ENCODE results near the gene NTM.

- no peak for TF ChIP-seq NFRKB (IDR thresholded peaks at IDR 0.05)
- no peak for TF ChIP-seq ARNT (IDR thresholded peaks at IDR 0.05)
- no peak for TF ChIP-seq BHLHE40 (IDR thresholded peaks at IDR 0.05; ENCODE audit: borderline replicate concordance)
- no peak for TF ChIP-seq FOXM1 (IDR thresholded peaks at IDR 0.05; ENCODE audit: borderline replicate concordance)
- no peak for TF ChIP-seq FOXK2 (IDR thresholded peaks at IDR 0.05)
- no peak for TF ChIP-seq CTBP1 (IDR thresholded peaks at IDR 0.05; ENCODE audit: borderline replicate concordance)
- TF ChIP-seq SP1 (IDR thresholded peaks at IDR 0.05), result no peak
- TF ChIP-seq FOXA1 (IDR thresholded peaks at IDR 0.05), result no peak
- TF ChIP-seq ELF4 (IDR thresholded peaks at IDR 0.05), result no peak
- TF ChIP-seq LEF1 (IDR thresholded peaks at IDR 0.05; ENCODE audit: borderline replicate concordance), result no peak
- no peak for TF ChIP-seq PKNOX1 (IDR thresholded peaks at IDR 0.05)
These were observed 104.5 kb downstream of the NTM start for GRCh38 chr11:131474947-131475346.
